HG03280 (cell line): ENCODE data around the gene TK2.
"Not testable (repeated sequence)": the region's sequence is repeated elsewhere in the genome, so short reads cannot be mapped to it uniquely, and the experiment has no call there.

Experiments
- ATAC-seq: cut with Tn5 transposase; IDR thresholded peaks from one replicate; pipeline ENCODE4 v1.9.1; 2021; ENCODE audit warnings: mild to moderate bottlenecking, moderate library complexity; ENCODE audit not compliant: unreplicated experiment

Gene TK2

GRCh38 chr16:66508248-66508913, 41.5 kb downstream of the TK2 start:
- no peak for ATAC-seq

DNA sequence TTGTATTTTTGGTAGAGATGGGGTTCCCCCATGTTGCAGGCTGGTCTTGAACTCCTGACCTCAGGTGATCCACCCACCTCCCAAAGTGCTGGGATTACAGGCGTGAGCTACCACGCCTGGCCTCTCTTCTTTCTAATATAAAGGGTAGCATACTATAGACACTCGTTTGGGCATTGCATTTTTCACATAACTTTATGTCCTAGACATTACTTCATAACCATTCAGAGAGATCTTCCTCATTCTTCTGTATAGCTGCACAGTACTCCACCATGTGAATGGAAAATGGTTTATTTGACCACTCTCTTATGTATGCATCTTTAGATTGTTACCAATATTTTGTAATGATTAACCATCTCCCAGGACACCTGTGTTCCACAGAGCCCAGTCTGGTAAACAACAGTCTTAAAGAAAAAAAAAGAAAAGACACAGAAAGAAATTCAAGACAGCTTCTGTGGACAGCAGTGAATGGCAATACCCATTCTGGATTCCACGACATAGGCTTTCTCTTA, 42.1 kb downstream of the TK2 start:
- no peak for ATAC-seq

- ATAC-seq, result no peak
Measured at GRCh38 chr16:66503612-66504011, 46.3 kb downstream of the TK2 start.

GRCh38 chr16:66503030-66503429, 46.9 kb downstream of the TK2 start:
- ATAC-seq, result no peak

- ATAC-seq, result no peak
Measured at GRCh38 chr16:66502020-66502913, 47.7 kb downstream of the TK2 start.

DNA sequence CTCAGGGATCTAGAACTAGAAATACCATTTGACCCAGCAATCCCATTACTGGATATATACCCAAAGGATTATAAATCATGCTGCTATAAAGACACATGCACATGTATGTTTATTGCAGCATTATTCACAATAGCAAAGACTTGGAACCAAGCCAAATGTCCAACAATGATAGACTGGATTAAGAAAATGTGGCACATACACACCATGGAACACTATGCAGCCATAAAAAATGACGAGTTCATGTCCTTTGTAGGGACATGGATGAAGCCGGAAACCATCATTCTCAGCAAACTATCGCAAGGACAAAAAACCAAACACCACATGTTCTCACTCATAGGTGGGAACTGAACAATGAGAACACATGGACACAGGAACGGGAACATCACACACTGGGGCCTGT, 48.4 kb downstream of the TK2 start:
- not testable (repeated sequence) for ATAC-seq

GRCh38 chr16:66497921-66498320, 52.0 kb downstream of the TK2 start:
- ATAC-seq, result not testable (repeated sequence)

- not testable (repeated sequence) for ATAC-seq
Measured at GRCh38 chr16:66496226-66496625, 53.7 kb downstream of the TK2 start.

DNA sequence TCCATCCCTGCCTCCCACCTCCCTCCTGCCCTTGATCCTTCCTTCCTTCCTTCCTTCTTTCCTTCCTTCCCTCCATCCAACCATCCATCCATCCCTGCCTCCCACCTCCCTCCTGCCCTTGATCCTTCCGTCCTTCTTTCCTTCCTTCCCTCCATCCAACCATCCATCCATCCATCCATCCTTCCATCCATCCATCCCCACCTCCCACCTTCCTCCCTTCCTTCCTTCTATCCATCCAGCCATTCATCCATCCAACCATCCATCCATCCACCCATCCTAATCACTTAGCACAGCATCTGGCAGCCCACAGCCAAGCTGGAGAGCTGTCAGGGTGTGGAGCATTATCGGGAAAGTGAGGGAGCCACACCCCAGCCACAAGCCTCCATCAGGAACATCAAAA, 54.5 kb downstream of the TK2 start:
- ATAC-seq, result no peak

- ATAC-seq, result no peak
Measured at GRCh38 chr16:66494916-66495315, 55.0 kb downstream of the TK2 start.

DNA sequence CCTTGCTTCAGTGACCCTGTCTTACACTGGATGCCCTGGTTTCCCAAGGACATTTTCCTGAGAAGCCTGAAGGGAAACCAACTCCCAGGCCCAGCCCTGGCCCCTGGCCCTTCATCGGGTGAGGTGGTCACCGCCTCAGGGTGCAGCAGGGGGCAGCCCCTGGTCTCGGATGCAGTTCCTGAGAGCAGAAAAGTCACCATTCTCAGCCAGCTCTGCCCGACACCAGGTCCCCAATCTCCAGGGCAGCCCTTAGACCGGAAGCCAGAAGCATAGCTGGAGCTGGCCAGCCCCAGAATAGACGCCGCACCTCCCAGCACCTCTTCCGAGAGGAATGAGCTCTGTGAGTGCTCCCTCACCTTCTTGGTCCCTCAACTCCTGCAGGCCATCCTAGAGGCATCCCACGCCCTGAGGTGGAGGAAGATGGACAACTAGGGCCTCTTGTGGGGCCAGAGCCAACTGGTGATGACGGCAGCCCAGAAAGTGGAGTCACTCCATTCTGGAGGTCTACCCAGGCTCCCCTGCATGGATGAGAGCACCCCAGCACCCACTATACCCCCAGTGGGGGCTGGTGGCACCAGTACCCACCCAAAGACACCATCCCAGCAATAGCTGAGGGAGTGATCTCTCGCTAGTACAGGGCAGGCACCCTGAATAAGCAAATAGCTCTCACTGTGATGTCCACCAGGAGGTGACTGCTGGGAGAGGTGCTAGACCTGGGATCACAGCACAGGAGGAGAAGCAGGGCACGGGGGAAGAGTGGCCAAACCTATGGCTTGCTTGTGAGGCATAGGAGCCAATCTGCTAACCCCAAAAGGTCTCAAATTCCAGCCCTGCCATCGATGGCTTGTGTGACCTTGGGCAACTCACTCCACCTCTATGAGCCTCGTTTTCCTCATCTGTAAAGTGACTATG, 56.2 kb downstream of the TK2 start:
- ATAC-seq, result no peak

- no peak for ATAC-seq
Measured at GRCh38 chr16:66491716-66492064, 58.2 kb downstream of the TK2 start.

DNA sequence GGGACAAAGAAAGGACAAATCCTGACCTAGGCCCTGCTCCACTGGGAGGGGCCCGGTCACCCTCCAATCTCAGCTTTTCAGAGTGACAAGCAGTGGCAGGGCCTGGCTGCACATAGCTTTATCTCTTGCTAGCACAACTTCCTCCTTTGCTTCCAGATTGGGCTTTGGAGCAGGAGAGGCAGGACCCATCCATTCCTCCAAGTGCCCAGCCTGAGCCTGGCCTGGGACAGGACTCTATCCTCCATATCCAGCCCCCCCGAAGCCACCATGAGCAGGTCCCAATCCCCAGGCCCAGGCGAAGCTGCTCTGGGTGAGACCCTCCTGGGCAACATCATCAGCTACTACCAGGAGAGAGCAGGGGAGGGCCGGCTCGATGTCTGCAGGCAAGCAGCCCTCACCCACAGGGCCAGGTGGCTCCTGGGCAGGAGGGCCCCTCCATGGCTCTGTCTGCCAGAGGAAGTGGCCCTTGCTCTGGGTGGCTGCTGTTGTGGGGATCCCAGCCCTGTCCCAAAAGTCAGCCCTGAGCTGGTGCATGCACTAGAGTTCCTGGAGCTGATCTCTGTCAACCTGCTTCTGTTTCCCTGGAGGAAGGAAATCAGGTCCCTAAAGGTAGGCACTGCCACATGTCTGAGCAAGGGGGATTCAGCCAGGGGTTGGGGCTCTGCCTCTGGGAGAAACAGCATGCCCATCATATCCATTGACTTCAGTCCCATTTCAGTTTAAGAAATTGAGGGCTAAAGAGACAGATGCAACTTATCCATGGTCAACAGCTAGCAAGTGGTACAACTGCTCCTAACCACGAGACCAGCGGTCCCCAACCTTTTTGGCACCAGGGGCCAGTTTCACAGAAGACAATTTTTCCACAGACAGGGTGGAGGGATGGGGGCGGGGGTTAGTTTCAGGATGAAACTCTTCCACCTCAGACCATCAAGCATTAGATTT, 58.9 kb downstream of the TK2 start:
- no peak for ATAC-seq

DNA sequence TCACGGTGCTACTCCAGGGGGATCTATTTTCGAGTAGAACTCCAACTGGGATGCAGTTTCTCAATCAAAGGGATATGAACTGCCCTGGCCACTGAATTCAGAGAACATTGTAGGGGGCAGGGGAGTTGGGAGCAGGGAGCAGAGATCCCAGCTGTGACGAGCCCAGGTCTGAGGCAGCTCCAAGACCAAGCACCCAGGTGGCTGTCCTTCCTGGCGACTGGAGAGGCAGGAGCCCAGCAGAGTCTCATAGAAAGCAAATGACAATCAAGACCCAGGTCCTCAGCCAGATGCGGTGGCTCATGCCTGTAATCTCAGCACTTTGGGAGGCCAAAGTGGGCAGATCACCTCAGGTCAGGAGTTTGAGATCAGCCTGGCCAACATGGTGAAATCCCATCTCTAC, 60.1 kb downstream of the TK2 start:
- ATAC-seq, result no peak

DNA sequence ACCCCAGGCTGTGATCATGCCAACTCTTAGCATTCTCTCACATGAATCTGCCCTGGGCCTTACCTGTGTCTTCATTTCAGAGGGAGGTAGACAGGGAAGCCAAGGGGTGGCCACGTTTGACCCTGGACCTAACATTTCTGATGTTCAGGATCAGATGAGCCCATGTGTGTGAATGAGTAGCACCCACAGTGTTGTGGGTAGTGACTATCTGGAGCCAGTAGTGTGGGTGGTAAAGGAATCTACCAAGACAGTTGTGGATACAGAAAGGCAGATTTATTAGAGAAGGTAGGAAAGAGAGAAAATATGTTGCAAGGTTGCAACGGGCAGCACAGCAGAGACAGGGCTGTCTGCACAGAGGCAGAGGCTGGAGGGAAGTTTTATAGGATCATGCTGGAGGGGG, 60.5 kb downstream of the TK2 start:
- no peak for ATAC-seq

DNA sequence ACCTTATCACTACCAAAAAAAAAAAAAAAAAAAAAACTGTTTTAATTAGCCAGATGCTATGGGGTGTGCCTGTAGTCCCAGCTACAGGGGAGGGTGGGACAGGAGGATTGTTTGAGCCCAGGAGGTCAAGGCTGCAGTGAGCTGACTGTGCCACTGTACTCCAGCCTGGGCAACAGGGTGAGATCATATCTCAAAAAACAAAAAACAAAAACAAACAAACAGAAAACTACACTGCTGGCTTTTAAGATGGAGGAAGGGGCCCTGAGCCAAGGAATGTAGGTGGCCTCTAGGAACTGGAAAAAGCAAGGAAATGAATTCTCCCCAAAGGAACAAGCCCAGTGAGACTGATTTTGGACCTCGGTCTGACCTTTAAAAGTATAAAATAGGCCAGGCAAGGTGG, 61.4 kb downstream of the TK2 start:
- ATAC-seq, result no peak

- ATAC-seq, result no peak
Measured at GRCh38 chr16:66487580-66488275, 62.2 kb downstream of the TK2 start.

DNA sequence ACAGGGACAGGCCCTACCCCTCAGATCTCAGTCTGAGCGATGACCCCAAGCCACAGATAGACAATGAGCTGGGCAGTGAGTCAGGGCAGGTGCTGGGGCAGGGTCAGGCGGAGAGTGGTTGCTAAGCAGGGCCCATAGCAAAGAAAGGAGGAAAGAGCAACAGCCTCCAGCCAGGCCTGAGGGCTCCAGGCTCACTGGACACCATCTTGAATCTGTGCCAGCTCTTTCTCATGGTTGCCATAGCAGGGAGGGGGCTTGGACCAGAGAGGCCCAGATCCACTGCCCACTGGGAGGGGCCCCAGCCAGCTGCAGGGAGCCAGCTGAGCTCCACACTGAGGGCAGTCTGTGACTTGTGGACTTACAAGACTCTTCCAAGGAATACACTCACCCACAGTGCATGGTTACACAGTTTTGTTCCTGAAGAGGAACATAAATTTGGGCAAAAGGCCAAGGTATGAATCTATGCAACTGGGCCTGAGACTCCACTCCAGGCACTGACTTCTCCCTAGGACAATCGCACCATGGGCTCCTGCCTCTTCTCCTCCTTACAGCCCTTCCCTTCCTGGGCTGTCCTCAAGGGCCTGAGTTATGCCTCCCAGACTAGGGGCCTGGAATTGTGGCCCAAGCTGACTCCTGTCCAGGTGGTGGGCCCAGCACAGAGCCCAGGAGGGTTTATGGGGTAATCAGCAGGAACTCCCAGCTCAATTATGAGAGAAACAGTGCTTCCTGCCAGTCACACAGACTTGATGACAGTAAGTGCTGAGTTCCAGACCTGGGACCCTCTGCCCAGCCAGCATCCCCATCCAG, 62.9 kb downstream of the TK2 start:
- ATAC-seq, result no peak
